BE2C (cell line): ENCODE results near the gene DPM1.
A peak's percentile ranks its signal among the peaks of the same experiment; 100 is the strongest.

Source experiments
- DNase-seq: peaks from one replicate; pipeline ENCODE4 v3.0.0-alpha.2; 2020
- H3K27me3 ChIP-seq: fragments of 250-450 bp; sonication (Bioruptor Pico); 2 replicates; pipeline ENCODE4 v1.5.1; 2020; ENCODE audit warnings: mild to moderate bottlenecking
- H3K36me3 ChIP-seq: fragments of 250-450 bp; sonication (Bioruptor Pico); 2 replicates; pipeline ENCODE4 v1.5.1; 2020; ENCODE audit warnings: mild to moderate bottlenecking
- H3K4me1 ChIP-seq: fragments of 250-450 bp; sonication (Bioruptor Pico); 2 replicates; pipeline ENCODE4 v1.5.1; 2020
- H3K4me3 ChIP-seq: 2 replicates; pipeline ENCODE4 v1.5.1; 2011; ENCODE audit warnings: low read depth, low read length
- H3K9me3 ChIP-seq: fragments of 250-450 bp; sonication (Bioruptor Pico); 2 replicates; pipeline ENCODE4 v1.5.1; 2020
- TF ChIP-seq, protein P1 (sequence below): IDR thresholded peaks from 2 replicates; pipeline ENCODE4 v1.5.1; 2012; ENCODE audit warnings: mild to moderate bottlenecking, low read depth, low read length

The DPM1 gene

DNA sequence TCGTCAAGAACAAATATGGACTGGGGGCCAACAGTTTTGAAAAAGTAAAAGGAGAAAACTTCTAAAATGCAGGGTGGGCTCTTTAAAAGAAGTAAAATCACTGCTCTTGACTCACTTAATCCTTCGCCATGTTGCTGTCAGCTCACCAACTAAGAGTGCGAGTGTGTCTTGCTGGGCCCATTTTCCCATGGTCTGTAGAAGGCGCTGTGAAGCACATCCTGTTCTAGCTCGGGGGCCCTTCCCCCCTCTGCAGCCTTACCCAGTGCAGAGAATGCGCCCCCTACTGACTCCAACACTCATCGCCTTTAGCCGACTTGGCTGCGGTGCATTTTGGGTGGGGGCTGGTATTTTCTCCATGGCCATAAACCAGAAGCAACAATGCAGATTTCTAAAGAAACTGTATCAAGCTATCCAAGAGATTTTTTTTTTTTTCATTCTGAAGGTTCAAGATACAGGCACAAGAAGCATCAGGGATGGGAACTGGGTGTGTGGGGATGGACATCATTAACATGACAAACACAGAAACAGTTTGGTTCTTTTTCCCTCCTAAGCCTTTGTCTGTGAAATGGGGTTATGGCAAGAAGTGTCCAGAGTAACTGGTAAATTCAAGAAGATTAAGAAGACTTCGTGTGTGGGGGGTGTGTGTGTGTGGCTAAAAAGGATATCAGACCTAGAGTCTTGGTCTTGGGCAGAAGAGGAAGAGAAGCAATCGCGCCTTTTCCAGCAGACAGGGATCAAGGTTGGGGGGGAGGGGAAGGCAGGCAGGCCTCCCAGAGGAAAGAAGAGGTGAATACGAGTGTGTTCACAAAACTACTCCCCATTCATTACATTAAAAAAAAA, 28.8 kb downstream of the DPM1 start:
- TF ChIP-seq, protein P1, sequence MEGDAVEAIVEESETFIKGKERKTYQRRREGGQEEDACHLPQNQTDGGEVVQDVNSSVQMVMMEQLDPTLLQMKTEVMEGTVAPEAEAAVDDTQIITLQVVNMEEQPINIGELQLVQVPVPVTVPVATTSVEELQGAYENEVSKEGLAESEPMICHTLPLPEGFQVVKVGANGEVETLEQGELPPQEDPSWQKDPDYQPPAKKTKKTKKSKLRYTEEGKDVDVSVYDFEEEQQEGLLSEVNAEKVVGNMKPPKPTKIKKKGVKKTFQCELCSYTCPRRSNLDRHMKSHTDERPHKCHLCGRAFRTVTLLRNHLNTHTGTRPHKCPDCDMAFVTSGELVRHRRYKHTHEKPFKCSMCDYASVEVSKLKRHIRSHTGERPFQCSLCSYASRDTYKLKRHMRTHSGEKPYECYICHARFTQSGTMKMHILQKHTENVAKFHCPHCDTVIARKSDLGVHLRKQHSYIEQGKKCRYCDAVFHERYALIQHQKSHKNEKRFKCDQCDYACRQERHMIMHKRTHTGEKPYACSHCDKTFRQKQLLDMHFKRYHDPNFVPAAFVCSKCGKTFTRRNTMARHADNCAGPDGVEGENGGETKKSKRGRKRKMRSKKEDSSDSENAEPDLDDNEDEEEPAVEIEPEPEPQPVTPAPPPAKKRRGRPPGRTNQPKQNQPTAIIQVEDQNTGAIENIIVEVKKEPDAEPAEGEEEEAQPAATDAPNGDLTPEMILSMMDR = peak; percentile 100
- Histone ChIP-seq H3K27me3 (no peaks in the 10 kb centered on the region), H3K9me3 (no peaks in the 10 kb centered on the region), H3K4me3 (peak overlapping the region; percentile 94), H3K4me1 (no peaks in the 10 kb centered on the region), H3K36me3 (peaks cover 57% of the 10 kb centered on the region)
- peak; percentile 98 for DNase-seq

GRCh38 chr20:50928469-50928868, 29.9 kb downstream of the DPM1 start:
- TF ChIP-seq, protein P1 = peak; percentile 31; the same call in 1 of the 2 replicates
- Histone ChIP-seq H3K36me3 (peaks cover 57% of the 10 kb centered on the region), H3K9me3 (no peaks in the 10 kb centered on the region), H3K4me1 (no peaks in the 10 kb centered on the region), H3K27me3 (no peaks in the 10 kb centered on the region), H3K4me3 (peak overlapping the region; percentile 94)
- no peak for DNase-seq

GRCh38 chr20:50926530-50926929, 31.8 kb downstream of the DPM1 start:
- Histone ChIP-seq H3K4me3 (no peak overlapping the region), H3K4me1 (no peaks in the 10 kb centered on the region), H3K9me3 (no peaks in the 10 kb centered on the region), H3K27me3 (no peaks in the 10 kb centered on the region), H3K36me3 (peaks cover 72% of the 10 kb centered on the region)
- TF ChIP-seq, protein P1 = no peak
- no peak for DNase-seq

DNA sequence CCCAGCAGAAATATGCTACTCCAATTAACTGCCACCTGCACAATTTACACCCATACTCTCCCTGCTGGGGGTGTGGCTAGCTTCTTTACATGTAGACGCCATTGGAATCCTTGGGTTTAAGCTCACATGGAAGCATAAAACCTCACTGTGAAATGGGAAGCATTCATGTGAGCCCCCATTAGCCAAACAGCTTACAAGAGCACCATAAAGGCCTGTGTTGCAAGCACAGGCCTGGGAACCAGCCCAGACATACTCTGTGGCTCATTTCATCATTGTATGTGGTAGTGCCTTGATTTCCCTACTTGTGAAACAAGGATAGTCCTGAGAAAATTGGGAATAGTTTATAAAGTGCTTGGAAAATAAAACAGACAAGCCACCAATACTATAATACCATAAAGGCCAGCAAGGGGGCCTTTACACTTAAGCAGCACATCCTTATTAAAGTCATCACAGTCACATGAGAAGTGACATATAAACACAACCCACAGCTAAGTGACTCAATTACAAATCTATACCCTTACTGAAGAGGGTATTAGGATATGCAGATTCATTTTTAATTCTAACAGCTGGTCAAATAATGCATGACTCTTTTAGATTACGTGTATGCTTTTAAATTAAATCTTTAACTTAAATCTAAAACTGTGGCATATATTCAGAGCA, 33.9 kb downstream of the DPM1 start:
- Histone ChIP-seq H3K9me3 (no peaks in the 10 kb centered on the region), H3K4me3 (no peak overlapping the region), H3K27me3 (no peaks in the 10 kb centered on the region), H3K4me1 (no peaks in the 10 kb centered on the region; the same call in 1 of the 2 replicates), H3K36me3 (peaks cover 84% of the 10 kb centered on the region)
- TF ChIP-seq, protein P1 = no peak
- no peak for DNase-seq

GRCh38 chr20:50921803-50922501, 36.4 kb downstream of the DPM1 start:
- Histone ChIP-seq H3K9me3 (no peaks in the 10 kb centered on the region), H3K36me3 (peaks cover 67% of the 10 kb centered on the region), H3K4me1 (peaks cover 12% of the 10 kb centered on the region), H3K4me3 (no peak overlapping the region), H3K27me3 (no peaks in the 10 kb centered on the region)
- DNase-seq = no peak
- TF ChIP-seq, protein P1 = no peak
